ENCODE measurements around the gene CHD6. TPM values are rescaled to one million over a fixed set of nuclear protein-coding genes. Genes with fewer than 3 reads are reported as not detected.

The CHD6 gene
- total RNA-seq, 1 experiment from 2014 or later = 19.7 TPM

GRCh38 chr20:41453010-41453950 is 164.9 kb downstream of the CHD6 start:
- Histone ChIP-seq H3K27me3 (ENCODE audit: control insufficient read depth, insufficient read depth, low read length) (no peaks in the 10 kb centered on the region), H3K4me3 (ENCODE audit: insufficient read depth, low read depth, low read length) (no peak overlapping the region), H3K36me3 (replicated peaks; ENCODE audit: control insufficient read depth, insufficient read depth, low read length) (peaks cover 47% of the 10 kb centered on the region)
- DNase-seq = no peak

- H3K4me3 ChIP-seq (ENCODE audit: insufficient read depth, low read depth, low read length) = no peak overlapping the region
- DNase-seq = no peak
- H3K36me3 ChIP-seq (replicated peaks; ENCODE audit: control insufficient read depth, insufficient read depth, low read length) = peaks cover 50% of the 10 kb centered on the region
- no peaks in the 10 kb centered on the region for H3K27me3 ChIP-seq (ENCODE audit: control insufficient read depth, insufficient read depth, low read length)
Observed at GRCh38 chr20:41452226-41452625, 166.0 kb downstream of the CHD6 start.

GRCh38 chr20:41447006-41447405 is 171.2 kb downstream of the CHD6 start:
- Histone ChIP-seq H3K36me3 (replicated peaks; ENCODE audit: control insufficient read depth, insufficient read depth, low read length) (peaks cover 40% of the 10 kb centered on the region), H3K4me3 (ENCODE audit: insufficient read depth, low read depth, low read length) (no peak overlapping the region), H3K27me3 (ENCODE audit: control insufficient read depth, insufficient read depth, low read length) (no peaks in the 10 kb centered on the region)
- DNase-seq = no peak

DNA sequence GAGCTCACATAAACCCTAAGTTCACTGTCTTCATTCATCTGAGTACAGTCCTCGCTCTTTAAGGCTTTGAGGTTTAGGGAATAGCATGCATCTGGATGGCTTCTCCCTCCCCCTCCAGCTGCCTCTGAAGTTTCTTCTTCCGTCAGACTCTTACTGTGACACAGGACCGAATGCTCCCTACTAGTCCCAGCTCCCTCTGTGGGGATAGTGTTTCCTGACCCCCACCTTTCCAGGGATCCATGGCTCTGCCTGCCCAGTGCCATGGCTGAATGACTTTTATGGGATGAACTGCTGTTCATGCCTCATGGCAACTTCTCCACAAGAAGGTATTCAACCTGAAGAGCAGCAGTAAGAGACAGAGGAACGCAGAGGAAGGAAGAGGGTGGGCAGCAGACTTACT is 171.7 kb downstream of the CHD6 start:
- DNase-seq = no peak
- Histone ChIP-seq H3K4me3 (ENCODE audit: insufficient read depth, low read depth, low read length) (no peak overlapping the region), H3K27me3 (ENCODE audit: control insufficient read depth, insufficient read depth, low read length) (no peaks in the 10 kb centered on the region), H3K36me3 (replicated peaks; ENCODE audit: control insufficient read depth, insufficient read depth, low read length) (peaks cover 35% of the 10 kb centered on the region)

DNA sequence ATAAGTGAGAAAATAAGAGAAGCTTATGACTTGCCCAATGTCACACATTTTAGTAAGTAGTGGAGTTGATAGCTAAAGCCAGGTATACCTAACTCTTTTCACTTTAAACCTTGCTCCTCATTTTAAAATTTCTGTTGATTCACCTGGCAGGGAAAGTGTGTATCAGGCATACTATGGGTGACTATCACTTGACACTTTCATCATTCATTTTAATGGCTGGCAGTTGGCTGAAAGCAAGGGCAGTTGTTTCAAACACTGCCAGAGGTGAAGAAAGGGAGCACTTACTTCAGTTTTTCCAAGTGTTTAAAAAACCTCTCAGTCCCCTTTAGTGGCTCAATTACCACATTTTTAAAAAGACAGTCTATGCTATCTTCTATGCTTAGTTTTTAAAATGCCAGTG is 173.4 kb downstream of the CHD6 start:
- no peaks in the 10 kb centered on the region for H3K27me3 ChIP-seq (ENCODE audit: control insufficient read depth, insufficient read depth, low read length)
- H3K36me3 ChIP-seq (replicated peaks; ENCODE audit: control insufficient read depth, insufficient read depth, low read length) = peaks cover 27% of the 10 kb centered on the region
- H3K4me3 ChIP-seq (ENCODE audit: insufficient read depth, low read depth, low read length) = no peak overlapping the region
- DNase-seq = no peak

GRCh38 chr20:41443691-41444090 is 174.5 kb downstream of the CHD6 start:
- H3K27me3 ChIP-seq (ENCODE audit: control insufficient read depth, insufficient read depth, low read length) = no peaks in the 10 kb centered on the region
- H3K4me3 ChIP-seq (ENCODE audit: insufficient read depth, low read depth, low read length) = no peak overlapping the region
- H3K36me3 ChIP-seq (replicated peaks; ENCODE audit: control insufficient read depth, insufficient read depth, low read length) = peaks cover 31% of the 10 kb centered on the region
- no peak for DNase-seq

DNA sequence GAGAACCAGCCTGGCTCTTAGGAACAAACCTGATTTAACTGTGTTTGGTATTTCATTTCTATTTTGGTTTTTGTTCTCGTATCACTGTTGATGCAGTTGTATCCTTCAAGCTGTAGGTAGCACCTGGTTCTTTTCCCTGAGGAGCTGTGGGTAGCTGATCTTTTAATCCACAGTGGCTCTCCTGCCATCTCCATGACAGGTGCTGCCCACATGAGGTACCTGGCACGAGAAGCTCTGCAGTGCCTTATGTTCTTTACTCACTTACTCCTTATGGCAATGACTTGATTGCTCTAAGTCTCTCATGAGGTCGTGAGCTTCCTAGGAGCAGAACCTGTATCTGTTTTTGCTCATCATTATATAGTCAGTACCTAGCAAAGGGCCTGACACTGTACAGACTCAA is 177.3 kb downstream of the CHD6 start:
- Histone ChIP-seq H3K27me3 (ENCODE audit: control insufficient read depth, insufficient read depth, low read length) (no peaks in the 10 kb centered on the region), H3K36me3 (replicated peaks; ENCODE audit: control insufficient read depth, insufficient read depth, low read length) (peaks cover 25% of the 10 kb centered on the region), H3K4me3 (ENCODE audit: insufficient read depth, low read depth, low read length) (no peak overlapping the region)
- no peak for DNase-seq

DNA sequence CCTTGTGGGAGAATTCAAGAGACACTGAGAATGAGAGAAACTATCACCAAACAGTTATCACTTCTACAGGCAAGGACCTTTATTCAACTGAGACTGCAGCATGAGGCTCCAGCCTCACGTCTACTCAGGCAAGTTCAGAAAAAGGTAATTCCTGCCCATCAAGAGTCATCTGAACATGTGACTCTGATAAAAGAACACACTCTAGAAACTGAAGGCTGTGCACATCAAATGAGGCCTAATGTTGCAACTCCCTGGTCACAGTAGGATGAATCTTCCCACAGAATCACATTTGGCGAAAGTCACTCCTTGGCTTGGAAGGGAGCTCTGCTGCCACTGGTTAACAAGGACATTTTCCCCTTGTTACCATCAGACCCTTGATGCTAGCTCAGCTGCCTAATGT is 180.3 kb downstream of the CHD6 start:
- H3K27me3 ChIP-seq (ENCODE audit: control insufficient read depth, insufficient read depth, low read length) = no peaks in the 10 kb centered on the region
- no peak for DNase-seq
- no peak overlapping the region for H3K4me3 ChIP-seq (ENCODE audit: insufficient read depth, low read depth, low read length)
- H3K36me3 ChIP-seq (replicated peaks; ENCODE audit: control insufficient read depth, insufficient read depth, low read length) = peaks cover 19% of the 10 kb centered on the region

GRCh38 chr20:41436679-41437078 is 181.5 kb downstream of the CHD6 start:
- DNase-seq = no peak

DNA sequence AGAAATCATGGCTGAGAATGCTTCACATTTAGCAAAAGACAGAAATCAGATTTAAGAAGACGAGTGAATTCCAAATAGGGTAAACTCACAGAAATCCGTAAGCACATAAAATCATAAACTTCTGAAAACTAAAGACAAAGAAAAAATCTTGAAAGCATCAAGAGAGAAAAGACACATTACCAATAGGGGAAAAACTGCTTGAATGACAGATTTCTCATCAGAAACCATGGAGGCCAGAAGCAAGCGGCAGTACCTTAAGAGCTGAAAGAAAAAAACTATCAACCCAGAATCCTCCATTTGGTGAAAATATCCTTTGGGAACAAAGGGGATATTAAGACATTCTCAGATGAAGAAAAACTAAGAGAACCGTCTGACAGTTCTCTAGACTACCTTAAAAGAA is 185.0 kb downstream of the CHD6 start:
- peaks cover 7% of the 10 kb centered on the region for H3K36me3 ChIP-seq (replicated peaks; ENCODE audit: control insufficient read depth, insufficient read depth, low read length)
- no peak overlapping the region for H3K4me3 ChIP-seq (ENCODE audit: insufficient read depth, low read depth, low read length)

More at GRCh38 chr20:41436679-41437078, 181.5 kb downstream of the CHD6 start:
- H3K36me3 ChIP-seq (replicated peaks; ENCODE audit: control insufficient read depth, insufficient read depth, low read length) = peaks cover 17% of the 10 kb centered on the region
- H3K27me3 ChIP-seq (ENCODE audit: control insufficient read depth, insufficient read depth, low read length) = no peaks in the 10 kb centered on the region
- no peak overlapping the region for H3K4me3 ChIP-seq (ENCODE audit: insufficient read depth, low read depth, low read length)

DNA sequence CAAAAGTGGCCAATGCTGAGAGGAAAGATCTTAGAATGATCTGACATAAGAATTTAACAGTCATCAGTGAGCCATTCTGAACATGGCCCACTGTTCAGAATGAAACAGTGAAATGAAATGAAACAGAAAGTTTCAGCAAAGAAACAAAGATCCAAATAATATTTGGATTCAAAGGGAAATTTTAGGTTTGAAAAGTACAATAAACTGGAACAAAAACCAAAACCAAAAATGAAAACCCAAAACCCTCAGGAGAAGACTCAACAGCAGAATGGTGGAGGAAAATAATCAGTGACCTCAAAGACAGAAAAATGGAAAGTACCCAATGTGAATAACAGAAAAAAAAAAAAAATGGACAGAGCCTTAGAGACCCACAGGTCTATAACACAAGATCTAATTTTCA is 185.4 kb downstream of the CHD6 start:
- Histone ChIP-seq H3K4me3 (ENCODE audit: insufficient read depth, low read depth, low read length) (no peak overlapping the region), H3K27me3 (ENCODE audit: control insufficient read depth, insufficient read depth, low read length) (no peaks in the 10 kb centered on the region), H3K36me3 (replicated peaks; ENCODE audit: control insufficient read depth, insufficient read depth, low read length) (peaks cover 4% of the 10 kb centered on the region)
- no peak for DNase-seq

More for the DNA sequence above, 185.0 kb downstream of the CHD6 start:
- DNase-seq = no peak
- no peaks in the 10 kb centered on the region for H3K27me3 ChIP-seq (ENCODE audit: control insufficient read depth, insufficient read depth, low read length)

- no peaks in the 10 kb centered on the region for H3K27me3 ChIP-seq (ENCODE audit: control insufficient read depth, insufficient read depth, low read length)
- DNase-seq = no peak
- peaks cover 3% of the 10 kb centered on the region for H3K36me3 ChIP-seq (replicated peaks; ENCODE audit: control insufficient read depth, insufficient read depth, low read length)
- no peak overlapping the region for H3K4me3 ChIP-seq (ENCODE audit: insufficient read depth, low read depth, low read length)
Observed at GRCh38 chr20:41428285-41428684, 189.9 kb downstream of the CHD6 start.

- Histone ChIP-seq H3K36me3 (replicated peaks; ENCODE audit: control insufficient read depth, insufficient read depth, low read length) (peaks cover 3% of the 10 kb centered on the region), H3K27me3 (ENCODE audit: control insufficient read depth, insufficient read depth, low read length) (no peaks in the 10 kb centered on the region), H3K4me3 (ENCODE audit: insufficient read depth, low read depth, low read length) (no peak overlapping the region)
- no peak for DNase-seq
Observed at GRCh38 chr20:41427833-41428232, 190.3 kb downstream of the CHD6 start.

- H3K27me3 ChIP-seq (ENCODE audit: control insufficient read depth, insufficient read depth, low read length) = no peaks in the 10 kb centered on the region
- H3K36me3 ChIP-seq (replicated peaks; ENCODE audit: control insufficient read depth, insufficient read depth, low read length) = peaks cover 3% of the 10 kb centered on the region
- H3K4me3 ChIP-seq (ENCODE audit: insufficient read depth, low read depth, low read length) = no peak overlapping the region
- DNase-seq = no peak
Observed at GRCh38 chr20:41426976-41427375, 191.2 kb downstream of the CHD6 start.

DNA sequence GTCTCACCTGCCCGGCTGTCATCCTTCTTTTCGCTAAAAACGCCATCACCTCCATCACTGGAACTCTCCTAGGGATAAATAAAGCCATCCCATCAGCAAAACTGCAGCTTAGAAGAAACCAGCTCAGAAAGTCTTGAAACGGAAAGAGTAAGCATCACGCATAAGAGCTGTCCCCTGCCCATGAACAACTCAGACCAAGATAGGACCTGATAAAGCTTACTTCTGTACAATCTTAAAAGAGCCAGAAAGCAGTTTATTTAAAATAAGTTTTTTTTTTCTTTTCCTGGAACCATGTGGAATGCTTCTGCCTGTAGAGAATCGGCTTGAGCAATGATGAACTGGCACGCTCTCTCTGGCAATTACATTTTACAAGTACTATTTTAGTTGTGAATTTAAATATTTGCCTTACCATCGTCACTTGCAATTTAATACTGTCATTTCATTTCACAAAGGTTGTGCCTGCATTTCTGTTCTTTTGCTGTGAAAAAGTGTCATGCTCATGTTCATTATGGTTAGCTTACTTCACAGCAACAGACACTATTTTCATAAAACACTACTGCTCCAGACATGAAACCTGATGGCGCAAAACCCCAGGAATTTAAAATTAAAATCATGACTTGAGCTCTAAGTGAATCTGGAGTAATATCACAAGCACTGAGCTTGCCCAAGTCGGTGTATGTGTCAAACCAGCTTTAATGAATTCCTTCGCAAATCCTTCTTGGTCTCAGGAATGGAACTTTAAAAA is 191.9 kb downstream of the CHD6 start:
- no peak overlapping the region for H3K4me3 ChIP-seq (ENCODE audit: insufficient read depth, low read depth, low read length)
- H3K27me3 ChIP-seq (ENCODE audit: control insufficient read depth, insufficient read depth, low read length) = no peaks in the 10 kb centered on the region
- no peak for DNase-seq
- H3K36me3 ChIP-seq (replicated peaks; ENCODE audit: control insufficient read depth, insufficient read depth, low read length) = peaks cover 8% of the 10 kb centered on the region

All from H7 (cell line).